GM23248 (cell line): ENCODE measurements around the gene CETP. TPM values are rescaled to one million over a fixed set of nuclear protein-coding genes. Genes with fewer than 3 reads are reported as not detected.

Experiments
- DNase-seq: peaks from one replicate; pipeline ENCODE4 v3.0.0-alpha.2; 2015
- H2AFZ ChIP-seq: fragments of 200-600 bp; sonication (generic); 2 replicates; pipeline ENCODE4 v1.6.1; 2016; ENCODE audit warnings: antibody characterized with exemption
- H3F3A ChIP-seq: fragments of 200-600 bp; sonication (generic); 2 replicates; pipeline ENCODE4 v1.6.1; 2016; ENCODE audit warnings: mild to moderate bottlenecking, antibody characterized with exemption, mixed run types; ENCODE audit not compliant: insufficient read depth
- H3K27ac ChIP-seq: fragments of 200-600 bp; sonication (generic); 2 replicates; pipeline ENCODE4 v1.5.1; 2016; ENCODE audit warnings: mild to moderate bottlenecking
- H3K27me3 ChIP-seq: fragments of 200-600 bp; sonication (generic); replicated peaks from 2 replicates; pipeline ENCODE4 v1.6.1; 2016; ENCODE audit warnings: mild to moderate bottlenecking; ENCODE audit not compliant: insufficient read depth
- H3K36me3 ChIP-seq: fragments of 200-600 bp; sonication (generic); 2 replicates; pipeline ENCODE4 v1.6.1; 2016; ENCODE audit warnings: low read depth, mild to moderate bottlenecking
- H3K4me1 ChIP-seq: fragments of 200-600 bp; sonication (generic); 2 replicates; pipeline ENCODE4 v1.6.1; 2016; ENCODE audit warnings: mild to moderate bottlenecking; ENCODE audit not compliant: insufficient read depth
- H3K4me2 ChIP-seq: fragments of 200-600 bp; sonication (generic); one replicate; pipeline ENCODE4 v1.6.1; 2016; ENCODE audit warnings: mild to moderate bottlenecking; ENCODE audit not compliant: unreplicated experiment
- H3K4me3 ChIP-seq: fragments of 200-600 bp; sonication (generic); 2 replicates; pipeline ENCODE4 v1.5.1; 2016; ENCODE audit warnings: mild to moderate bottlenecking
- H3K79me2 ChIP-seq: fragments of 200-600 bp; sonication (generic); 2 replicates; pipeline ENCODE4 v1.6.1; 2016; ENCODE audit warnings: mild to moderate bottlenecking; ENCODE audit not compliant: insufficient read depth
- H3K9ac ChIP-seq: fragments of 200-600 bp; sonication (generic); 2 replicates; pipeline ENCODE4 v1.6.1; 2016; ENCODE audit warnings: mild to moderate bottlenecking
- H3K9me2 ChIP-seq: fragments of 200-600 bp; sonication (generic); 2 replicates; pipeline ENCODE4 v1.6.1; 2016; ENCODE audit warnings: mixed run types, mild to moderate bottlenecking, moderate library complexity; ENCODE audit not compliant: insufficient read depth
- H3K9me3 ChIP-seq: fragments of 200-600 bp; sonication (generic); one replicate; pipeline ENCODE4 v1.6.1; 2017; ENCODE audit warnings: low read depth
- H4K20me1 ChIP-seq: fragments of 200-600 bp; sonication (generic); 2 replicates; pipeline ENCODE4 v1.6.0; 2016; ENCODE audit not compliant: insufficient read depth
- EZH2 ChIP-seq: fragments of 200-600 bp; sonication (generic); IDR thresholded peaks from 2 replicates; pipeline ENCODE4 v1.6.1; 2018; ENCODE audit warnings: antibody characterized with exemption, mild to moderate bottlenecking; ENCODE audit not compliant: insufficient read depth, poor library complexity, severe bottlenecking
- EZH2phosphoT487 ChIP-seq: fragments of 200-600 bp; sonication (generic); IDR thresholded peaks from 2 replicates; pipeline ENCODE4 v1.6.1; 2018; ENCODE audit warnings: antibody characterized with exemption, moderate library complexity, mild to moderate bottlenecking, low read depth; ENCODE audit not compliant: insufficient read depth
- WGBS, 2 experiments: methylation state at CpG; one replicate each; pipeline ENCODE4 v1.1.6; 2015 to 2017; ENCODE audit warnings: low lambda C conversion rate in 2 of 2, low coverage in 1 of 2; ENCODE audit errors: missing lambda C conversion rate in 2 of 2; 5-methylcytosine and 5-hydroxymethylcytosine counted together
- in situ Hi-C: fragments of 300-500 bp; cut with MboI; formaldehyde crosslinking; loops from 2 replicates; pipeline ENCODE4 v1.15.0; 2020
- polyA plus RNA-seq: library from polyadenylated mRNA; unstranded; fragments of >200 nt; fragmentation: Nextera tagmentation; extraction: Ambion mirVana; gene quantifications from 2 replicates; pipeline ENCODE4 v1.2.1, GENCODE V29; 2016
- total RNA-seq: library from RNA; depleted of rRNA; stranded (reverse); fragments of >200 nt; shearing (Covaris generic); gene quantifications from 2 replicates; pipeline ENCODE4 v1.2.3, GENCODE V29; 2014

CETP gene
- total and polyA plus RNA-seq, 2 experiments from 2014 or later = not detected

DNA sequence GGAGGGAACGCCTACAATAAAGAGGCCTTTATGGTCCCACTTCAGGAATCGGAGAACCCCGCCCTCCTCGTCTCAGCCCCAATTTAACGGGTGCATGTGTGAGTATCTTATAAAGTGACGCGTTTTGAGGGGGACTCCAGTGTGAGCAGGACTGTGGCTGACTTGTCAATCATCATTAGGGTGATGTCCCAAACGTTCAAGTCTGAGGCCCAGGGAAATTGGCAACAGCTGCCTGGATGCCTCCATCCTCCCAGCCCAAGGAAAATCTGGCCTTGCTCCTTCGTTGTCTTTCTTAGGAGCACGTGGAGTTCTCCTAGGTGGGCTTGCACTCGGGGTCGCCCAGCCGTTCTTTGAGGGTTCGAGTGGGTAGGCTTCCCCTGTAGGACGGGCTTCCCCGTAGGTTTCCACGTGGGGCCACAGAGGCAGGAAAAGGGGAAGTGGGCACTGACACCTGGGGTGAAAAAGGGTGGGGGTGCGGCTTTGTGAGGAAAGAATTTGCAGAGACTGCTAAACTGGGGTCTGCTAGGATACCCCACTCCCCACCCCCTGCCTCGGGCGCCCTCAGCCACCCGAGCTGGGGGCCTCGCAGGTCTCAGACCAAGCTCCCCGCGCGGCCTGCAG lies 30.4 kb upstream of the CETP start:
- H3K4me3 ChIP-seq = peak overlapping the region; percentile 63
- peak overlapping the region; percentile 79 for H2AFZ ChIP-seq
- 15 to 17% methylated on average over 25 of the region's 25 CpGs for WGBS, 2 experiments
- H3K9me3 ChIP-seq = no peaks in the 10 kb centered on the region
- H4K20me1 ChIP-seq = peaks cover 24% of the 10 kb centered on the region
- TF ChIP-seq EZH2phosphoT487 = no peak
- no peak for TF ChIP-seq EZH2
- H3K27me3 ChIP-seq = no peaks in the 10 kb centered on the region
- in situ Hi-C loops = no loop called here
- peaks cover 44% of the 10 kb centered on the region for H3K79me2 ChIP-seq
- H3K9ac ChIP-seq = peak overlapping the region; percentile 100
- peak overlapping the region; percentile 48 for H3K4me2 ChIP-seq
- DNase-seq = peak; percentile 44
- peaks cover 32% of the 10 kb centered on the region for H3F3A ChIP-seq
- peak overlapping the region; percentile 95 for H3K27ac ChIP-seq
- H3K4me1 ChIP-seq = peaks cover 22% of the 10 kb centered on the region
- peaks cover 23% of the 10 kb centered on the region for H3K36me3 ChIP-seq
- H3K9me2 ChIP-seq = no peaks in the 10 kb centered on the region

DNA sequence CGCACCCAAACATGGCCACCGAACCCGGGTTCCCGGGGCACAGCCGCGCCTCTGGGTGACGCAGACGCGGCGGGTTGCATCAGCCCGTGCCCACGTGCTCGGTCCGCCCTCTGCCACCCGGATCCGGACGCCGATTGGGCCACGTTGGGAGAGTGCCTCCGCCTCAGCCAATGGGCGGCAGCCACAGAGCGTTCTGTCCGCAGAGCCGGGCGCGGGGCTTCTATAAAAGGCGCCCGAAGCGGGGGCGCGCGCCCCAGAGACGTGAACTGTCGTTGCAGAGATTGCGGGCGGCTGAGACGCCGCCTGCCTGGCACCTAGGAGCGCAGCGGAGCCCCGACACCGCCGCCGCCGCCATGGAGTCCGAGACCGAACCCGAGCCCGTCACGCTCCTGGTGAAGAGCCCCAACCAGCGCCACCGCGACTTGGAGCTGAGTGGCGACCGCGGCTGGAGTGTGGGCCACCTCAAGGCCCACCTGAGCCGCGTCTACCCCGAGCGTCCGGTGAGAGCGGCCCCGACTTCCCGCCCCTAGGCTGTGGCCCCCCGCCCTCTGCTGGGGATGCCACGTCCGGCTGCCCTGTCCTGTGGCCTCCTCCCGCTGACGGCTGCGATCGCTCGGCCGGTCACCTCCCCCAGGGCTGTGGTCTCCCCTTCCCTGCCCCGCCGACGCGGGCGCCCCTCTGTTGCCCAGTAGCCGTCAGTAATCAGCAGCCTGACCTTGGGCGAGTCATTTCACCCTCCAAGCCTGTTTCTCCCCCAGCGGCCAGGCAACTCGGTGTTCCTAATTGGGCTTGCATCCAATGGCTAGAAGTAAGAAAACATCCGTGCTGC lies 29.6 kb upstream of the CETP start, which contains the start of gene HERPUD1:
HERPUD1 (plus strand) TSS at position 251 of the 829 bp plus-strand sequence; CDS start at position 354, 103 bp downstream.
- H3K9me3 ChIP-seq = no peaks in the 10 kb centered on the region
- peaks cover 30% of the 10 kb centered on the region for H3K36me3 ChIP-seq
- peak within 1 kb of the TSS; percentile 79 for H2AFZ ChIP-seq
- H3K4me3 ChIP-seq = peak within 1 kb of the TSS; percentile 98
- peak within 1 kb of the TSS; percentile 96 for H3K4me2 ChIP-seq
- peak within 1 kb of the TSS; percentile 95 for H3K27ac ChIP-seq
- H3F3A ChIP-seq = peaks cover 39% of the 10 kb centered on the region
- no peaks in the 10 kb centered on the region for H3K9me2 ChIP-seq
- H3K79me2 ChIP-seq = peaks cover 51% of the 10 kb centered on the region
- peak; percentile 99 for DNase-seq
- H3K27me3 ChIP-seq = no peaks in the 10 kb centered on the region
- peaks cover 29% of the 10 kb centered on the region for H3K4me1 ChIP-seq
- in situ Hi-C loops = no loop called here
- WGBS, 2 experiments = 1% methylated on average over 62 to 73 of the region's 83 CpGs
- H3K9ac ChIP-seq = peak within 1 kb of the TSS; percentile 100
- peaks cover 31% of the 10 kb centered on the region for H4K20me1 ChIP-seq
- no peak for TF ChIP-seq EZH2
- TF ChIP-seq EZH2phosphoT487 = no peak

DNA sequence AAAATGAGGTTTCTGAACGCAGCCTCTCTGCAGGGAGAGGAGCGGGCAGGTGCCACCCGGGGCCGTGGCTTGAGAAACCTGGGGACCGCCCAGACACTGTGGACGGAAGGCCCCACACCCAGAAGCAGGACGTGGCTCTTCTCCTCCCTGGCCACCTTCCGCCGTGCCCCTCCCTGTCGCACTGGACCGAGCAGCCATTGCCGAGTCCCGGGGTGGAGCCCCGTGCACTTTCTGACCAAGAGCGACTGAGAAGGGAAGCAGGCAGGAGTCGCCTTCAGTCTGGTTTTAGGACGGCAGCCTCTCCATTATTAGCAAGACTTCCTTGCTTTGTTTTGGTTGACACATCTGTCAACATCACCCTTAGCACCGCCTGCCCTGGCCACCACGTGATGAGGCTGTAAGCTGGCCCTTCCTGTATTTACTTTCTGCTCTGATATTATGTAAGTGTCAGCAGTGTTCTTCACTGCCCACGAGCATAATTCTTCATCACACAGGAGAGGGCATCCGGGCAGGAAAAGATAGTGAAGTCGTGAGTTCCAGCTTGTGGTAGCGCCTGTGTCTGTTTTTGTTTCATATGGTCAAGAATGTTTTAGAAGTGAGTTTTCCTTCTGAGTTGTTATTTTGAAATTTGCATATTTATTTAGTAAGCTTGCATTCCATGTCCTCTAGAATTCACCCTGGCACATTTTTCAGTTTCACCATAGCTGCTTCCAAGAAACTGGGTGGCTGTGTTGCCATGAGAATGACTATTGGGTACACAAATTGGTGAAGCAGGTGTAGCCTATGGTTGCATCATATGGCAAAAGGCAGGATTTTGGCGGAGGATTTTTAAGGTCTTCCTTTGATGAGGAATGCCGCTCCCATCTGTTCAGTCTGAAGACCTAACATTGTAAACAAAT lies 28.8 kb upstream of the CETP start:
- H3K9me3 ChIP-seq = no peaks in the 10 kb centered on the region
- H3K9me2 ChIP-seq = no peaks in the 10 kb centered on the region
- peak; percentile 83 for DNase-seq
- peaks cover 39% of the 10 kb centered on the region for H3K36me3 ChIP-seq
- peaks cover 36% of the 10 kb centered on the region for H4K20me1 ChIP-seq
- peaks cover 60% of the 10 kb centered on the region for H3K79me2 ChIP-seq
- H2AFZ ChIP-seq = no peak overlapping the region
- H3K4me2 ChIP-seq = peak overlapping the region; percentile 96
- peak overlapping the region; percentile 95 for H3K27ac ChIP-seq
- WGBS, 2 experiments = 1 to 2% methylated on average over 25 of the region's 25 CpGs
- H3K4me1 ChIP-seq = peaks cover 35% of the 10 kb centered on the region
- in situ Hi-C loops = no loop called here
- H3K27me3 ChIP-seq = no peaks in the 10 kb centered on the region
- peak overlapping the region; percentile 100 for H3K9ac ChIP-seq
- no peak for TF ChIP-seq EZH2
- no peak for TF ChIP-seq EZH2phosphoT487
- peak overlapping the region; percentile 98 for H3K4me3 ChIP-seq
- H3F3A ChIP-seq = peaks cover 47% of the 10 kb centered on the region
